Suprapubic skin (tissue), 4 donors: ENCODE results near the gene TDRD3.

Source experiments
- CTCF ChIP-seq, 2 donors: fragments of 200-600 bp in 1 of 2; fragments of 450-650 bp in 1 of 2; sonication (generic) in 1 of 2; IDR thresholded peaks; one replicate each; pipeline ENCODE4 v1.5.1; 2016 to 2019; ENCODE audit warnings: antibody characterized with exemption in 2 of 2, mild to moderate bottlenecking in 1 of 2, moderate library complexity in 1 of 2
- EP300 ChIP-seq: sonication (generic); formaldehyde crosslinking; IDR thresholded peaks from one replicate; pipeline ENCODE4 v1.6.1; 2017; ENCODE audit warnings: antibody characterized with exemption
- POLR2A ChIP-seq, 2 donors: fragments of 450-650 bp; IDR thresholded peaks; one replicate each; pipeline ENCODE4 v1.6.1; 2017; ENCODE audit warnings: antibody characterized with exemption in 2 of 2, mild to moderate bottlenecking in 2 of 2, moderate library complexity in 2 of 2
- POLR2AphosphoS5 ChIP-seq, 3 donors: sonication (generic); formaldehyde crosslinking; IDR thresholded peaks; one replicate each; pipeline ENCODE4 v1.6.1; 2017; ENCODE audit warnings: antibody characterized with exemption in 3 of 3

- TF ChIP-seq POLR2A (IDR thresholded peaks at IDR 0.05) (no peak), POLR2AphosphoS5 (IDR thresholded peaks at IDR 0.05) (no peak), CTCF (IDR thresholded peaks at IDR 0.05) (no peak), EP300 (no peak)
These were observed 49.3 kb upstream of the TDRD3 start for GRCh38 chr13:60347690-60348089.
